Body of pancreas (tissue), 4 donors: ENCODE measurements around the gene KIF13A.
"Not testable (repeated sequence)": the region's sequence is repeated elsewhere in the genome, so short reads cannot be mapped to it uniquely, and the experiment has no call there.

Experiments used
- CTCF ChIP-seq, 7 experiments: fragments of 450-650 bp in 4 of 7; fragments of 200-600 bp in 3 of 7; sonication (generic) in 3 of 7; IDR thresholded peaks; one replicate each; pipeline ENCODE4 v1.5.1; 2016 to 2019; ENCODE audit warnings: antibody characterized with exemption in 7 of 7
- POLR2A ChIP-seq, 3 donors: fragments of 450-650 bp; IDR thresholded peaks; one replicate each; pipeline ENCODE4 v1.6.1; 2016; ENCODE audit warnings: antibody characterized with exemption in 3 of 3, mild to moderate bottlenecking in 2 of 3

DNA sequence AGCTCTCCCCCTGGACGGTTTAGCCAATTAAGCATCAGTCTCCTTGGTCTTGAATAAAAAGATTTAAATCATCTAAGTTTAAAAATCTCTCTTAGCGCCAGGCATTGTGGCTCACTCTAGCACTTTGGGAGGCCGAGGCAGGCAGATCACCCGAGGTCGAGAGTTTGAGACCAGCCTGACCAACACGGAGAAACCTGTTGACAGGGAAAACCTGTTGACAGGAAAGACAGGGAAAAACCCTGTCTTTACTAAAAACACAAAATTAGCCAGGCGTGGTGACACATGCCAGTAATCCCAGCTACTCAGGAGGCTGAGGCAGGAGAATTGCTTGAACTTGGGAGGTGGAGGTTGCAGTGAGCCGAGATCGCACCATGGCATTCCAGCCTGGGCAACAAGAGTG, 97.7 kb downstream of the KIF13A start:
- TF ChIP-seq POLR2A, CTCF (IDR thresholded peaks at IDR 0.05): not testable (repeated sequence)
